Glomerular endothelial cell (primary cell): ENCODE data around the gene TBX18. TPM values are rescaled to one million over a fixed set of nuclear protein-coding genes. Genes with fewer than 3 reads are reported as not detected.

ENCODE experiments used
- DNase-seq: peaks from one replicate; pipeline ENCODE4 v3.0.0-alpha.2; 2011; ENCODE audit warnings: low read depth, low spot score; ENCODE audit errors: extremely low read depth
- total RNA-seq: library from RNA; depleted of rRNA; stranded (reverse); fragments of >200 nt; gene quantifications from 2 replicates; pipeline ENCODE4 v1.2.3, GENCODE V29; 2015

Gene TBX18
- 2.9 and 3.7 TPM in 2 replicates for total RNA-seq

DNA sequence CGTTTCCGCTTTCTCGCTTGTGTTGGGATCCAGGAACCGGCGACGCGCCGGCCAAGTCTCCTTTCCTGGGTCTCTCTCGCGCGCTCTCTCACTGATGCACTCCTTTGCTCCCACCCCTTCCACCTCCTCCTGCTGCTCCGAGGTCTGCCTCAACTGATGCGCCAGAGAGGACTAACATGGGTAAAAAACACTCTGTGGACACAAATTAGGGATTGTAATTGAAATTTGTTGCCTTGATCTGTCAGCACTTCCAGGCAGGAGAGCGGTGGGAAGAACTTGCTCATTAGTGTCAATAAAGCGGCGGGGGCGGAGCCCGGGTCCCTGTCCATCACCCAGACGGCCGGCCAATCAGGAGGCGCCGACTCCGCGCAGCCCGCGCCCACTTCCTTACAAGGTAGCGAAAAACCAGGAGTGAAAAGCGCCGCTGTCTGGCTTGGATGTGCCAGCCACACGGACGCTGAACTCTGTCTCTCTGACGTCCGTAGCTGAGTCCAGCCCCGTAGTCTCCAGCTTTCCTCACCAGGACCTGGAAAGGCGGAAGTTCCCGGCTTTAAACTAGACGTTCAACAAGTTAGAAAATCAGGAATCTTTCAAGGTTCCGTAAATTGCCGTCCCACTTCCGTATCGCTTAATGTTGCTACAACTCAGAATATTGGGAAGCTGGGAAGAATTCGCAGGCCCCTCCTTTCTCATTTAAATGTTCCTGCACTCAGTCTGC, at the start of gene TBX18:
Gene TBX18, minus strand, starts transcription at position 267 of the 718 bp plus-strand sequence. CDS start 417 bp downstream, outside the sequence.
- DNase-seq = peak; percentile 95

DNA sequence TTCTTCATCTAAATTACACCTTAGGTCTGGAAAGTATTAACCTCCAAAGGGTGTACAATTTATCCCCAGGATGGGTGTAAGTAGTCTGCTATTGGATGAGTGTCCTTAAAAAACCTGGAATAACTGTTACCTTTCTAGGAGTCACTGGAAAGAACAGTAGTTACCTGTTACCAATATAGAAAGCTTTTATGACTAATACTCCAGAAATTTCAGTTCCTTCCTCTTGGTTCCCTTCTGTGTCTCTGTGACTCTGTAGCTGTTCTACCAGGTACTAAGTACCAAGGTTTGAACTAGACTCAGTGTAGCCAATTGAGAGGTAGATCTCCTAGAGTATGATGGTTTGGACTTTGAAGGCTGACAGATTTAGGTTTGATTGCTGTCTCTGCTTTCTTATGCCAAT, 47.0 kb upstream of the TBX18 start:
- no peak for DNase-seq

DNA sequence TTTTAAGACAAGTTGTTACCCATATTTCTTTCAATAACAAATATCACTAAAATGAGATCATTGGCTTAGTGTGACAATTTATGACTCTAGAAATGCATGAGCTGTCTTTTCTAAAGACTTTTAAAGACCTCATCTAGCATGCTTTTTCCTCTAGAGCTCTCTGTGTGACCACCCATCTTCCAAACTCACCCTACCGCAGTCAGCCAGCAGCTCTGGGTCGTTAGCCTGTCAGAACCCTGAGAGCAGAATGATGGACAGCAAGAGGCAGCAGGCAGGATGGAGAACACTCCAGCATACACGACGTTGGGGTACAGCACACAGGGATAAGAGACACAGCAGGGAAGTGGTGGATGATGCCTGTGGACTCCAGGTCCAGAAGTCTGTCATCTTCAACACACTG, 45.1 kb upstream of the TBX18 start:
- DNase-seq = no peak

DNA sequence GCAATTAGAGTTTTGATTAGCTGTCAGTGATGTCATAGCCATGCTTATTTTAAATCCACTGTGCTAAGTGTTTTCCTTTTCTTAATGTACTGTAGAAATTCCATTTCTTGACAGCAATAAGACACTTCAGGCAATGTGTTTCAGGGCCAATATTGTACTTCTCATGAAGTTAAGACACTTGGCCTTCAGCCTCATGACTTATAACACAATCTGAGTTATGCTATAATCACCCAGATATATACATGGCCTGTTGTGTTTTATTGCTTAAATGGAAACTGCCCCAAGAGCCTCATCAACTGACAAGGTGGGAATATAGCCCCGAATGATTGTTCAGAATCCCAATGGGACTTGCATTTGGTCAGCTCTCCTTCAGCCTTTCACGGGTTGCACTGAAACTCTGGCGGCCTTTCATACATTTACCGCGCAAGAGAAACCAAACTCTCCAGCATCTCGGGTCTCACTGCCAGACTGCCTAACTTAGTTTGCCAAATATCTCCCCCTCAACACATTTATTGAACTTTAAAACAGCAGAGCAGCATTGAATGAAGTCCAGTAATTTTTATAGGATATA, 44.2 kb upstream of the TBX18 start:
- no peak for DNase-seq

DNA sequence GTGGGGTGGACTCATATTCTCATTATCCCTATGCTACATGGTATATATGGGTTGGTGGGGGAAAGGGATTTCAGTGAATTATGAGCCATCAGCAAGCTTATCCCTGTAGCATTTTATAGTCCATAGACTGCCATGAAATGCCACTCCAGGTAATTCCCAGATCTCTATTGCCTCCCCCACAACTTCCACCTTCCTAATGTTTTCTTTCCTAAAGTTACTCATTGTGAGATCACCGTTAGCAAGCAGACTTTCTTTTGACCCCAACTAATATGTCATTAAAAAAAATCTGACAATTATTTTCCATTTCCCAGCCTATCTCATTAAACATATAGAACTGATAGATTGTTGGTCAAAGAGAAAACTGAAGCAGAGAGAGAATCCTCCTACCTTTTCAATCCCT, 40.7 kb upstream of the TBX18 start:
- no peak for DNase-seq

DNA sequence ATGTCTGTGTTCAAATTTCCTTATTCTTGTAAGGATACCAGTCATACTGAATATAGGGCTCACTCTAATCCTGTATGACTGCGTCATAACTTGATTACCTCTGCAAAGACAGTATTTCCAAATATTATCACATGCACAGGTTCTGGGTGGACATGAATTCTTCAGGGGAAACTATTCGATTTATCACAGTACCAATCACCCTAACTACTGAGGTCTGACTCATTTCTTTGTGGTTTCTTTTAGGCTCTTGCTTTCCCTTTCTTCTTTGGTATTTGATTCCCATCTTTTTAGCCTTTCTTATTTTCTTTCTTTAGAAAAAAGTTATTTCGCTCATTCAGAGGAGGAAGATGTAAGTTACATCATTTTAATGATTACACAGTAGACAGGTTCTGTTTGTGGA, 40.3 kb upstream of the TBX18 start:
- DNase-seq = no peak

DNA sequence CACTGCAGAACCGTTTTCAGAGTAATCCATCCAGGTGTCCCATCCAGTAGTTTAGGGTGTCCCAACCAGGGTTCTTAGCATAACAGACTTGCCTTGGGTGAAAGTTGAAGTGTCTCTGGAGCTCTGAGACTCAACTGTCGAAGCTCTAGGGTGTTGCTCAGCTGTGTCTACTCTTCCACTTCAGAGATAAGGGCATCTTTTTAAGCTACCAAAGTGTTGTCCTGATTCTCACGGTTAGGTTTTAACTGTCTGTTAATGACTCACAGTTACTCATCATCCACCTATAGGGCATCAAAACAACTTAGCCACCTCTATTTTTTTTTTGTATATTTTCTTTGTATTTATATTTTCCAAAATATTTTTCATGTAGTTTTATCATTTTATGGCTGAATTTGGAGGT, 36.9 kb upstream of the TBX18 start:
- DNase-seq = no peak

DNA sequence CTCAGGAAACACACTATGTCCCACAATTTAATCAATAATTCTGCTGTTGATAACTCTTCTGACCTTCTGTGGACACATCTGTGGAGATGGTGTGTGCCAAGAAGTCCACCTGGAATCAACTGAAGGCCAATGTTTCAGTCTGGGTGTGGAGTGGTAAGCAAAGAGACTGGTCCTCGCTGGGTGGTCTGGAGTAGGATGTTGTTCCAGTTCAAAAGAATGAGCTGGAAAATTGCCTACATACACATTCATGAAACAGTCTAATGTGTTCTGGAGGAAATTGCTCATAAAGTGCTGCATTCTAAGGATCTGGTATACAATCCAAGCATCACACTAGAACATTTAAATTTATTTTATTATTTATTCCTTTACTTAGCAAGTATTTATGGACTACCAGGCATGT, 33.9 kb upstream of the TBX18 start:
- DNase-seq = peak; percentile 39

DNA sequence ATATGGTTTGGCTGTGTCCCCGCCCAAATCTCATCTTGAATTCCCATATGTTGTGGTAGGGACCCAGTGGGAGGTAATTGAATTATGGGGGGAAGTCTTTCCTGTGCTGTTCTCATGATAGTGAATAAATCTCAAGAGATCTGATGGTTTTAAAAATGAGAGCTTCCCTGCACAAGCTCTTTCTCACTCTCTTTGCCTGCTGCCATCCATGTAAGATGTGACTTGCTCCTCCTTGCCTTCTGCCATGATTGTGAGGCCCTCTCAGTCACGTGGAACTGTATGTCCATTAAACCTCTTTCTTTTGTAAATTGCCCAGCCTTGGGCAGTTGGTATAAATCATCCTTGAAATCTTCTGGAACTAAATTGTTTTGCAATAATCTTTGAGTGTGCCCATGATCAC, 31.9 kb upstream of the TBX18 start:
- no peak for DNase-seq

DNA sequence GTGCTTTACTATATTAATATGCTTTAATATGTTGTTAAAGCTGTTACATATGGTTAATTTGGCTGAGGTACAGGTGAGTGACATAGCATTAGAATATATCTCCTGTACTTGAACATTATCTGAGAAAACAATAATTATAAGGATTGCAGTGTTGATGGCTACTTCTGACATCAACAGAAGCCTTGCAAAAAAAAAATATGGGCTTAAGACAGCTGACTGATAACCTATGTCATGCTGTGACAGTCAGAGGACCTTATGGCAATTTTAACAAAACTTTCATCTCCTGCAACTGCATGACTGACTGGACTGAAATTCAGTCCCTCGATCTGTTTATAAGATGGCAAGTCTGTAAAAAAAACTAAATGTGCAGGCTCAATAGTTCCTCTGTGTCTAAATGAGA, 27.5 kb upstream of the TBX18 start:
- DNase-seq = no peak

DNA sequence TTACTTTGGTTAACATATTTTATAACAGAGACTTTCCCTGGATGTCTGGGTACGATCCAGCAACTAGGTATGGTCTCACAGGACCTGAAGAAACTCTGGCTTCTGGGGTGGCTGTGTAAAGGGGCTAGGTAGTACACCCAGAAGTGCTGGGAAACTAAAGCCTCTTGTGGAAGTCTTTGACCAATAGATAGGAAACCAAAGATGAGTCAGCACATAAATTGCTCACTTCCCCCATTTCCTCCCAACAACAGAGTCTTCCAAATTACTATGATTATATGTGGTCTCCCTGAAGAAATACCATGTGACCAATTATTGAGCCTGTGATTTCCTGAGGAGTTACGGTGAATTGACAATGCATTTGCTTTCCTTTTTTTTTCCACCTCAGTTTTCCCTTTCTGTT, 26.8 kb upstream of the TBX18 start:
- DNase-seq = no peak

DNA sequence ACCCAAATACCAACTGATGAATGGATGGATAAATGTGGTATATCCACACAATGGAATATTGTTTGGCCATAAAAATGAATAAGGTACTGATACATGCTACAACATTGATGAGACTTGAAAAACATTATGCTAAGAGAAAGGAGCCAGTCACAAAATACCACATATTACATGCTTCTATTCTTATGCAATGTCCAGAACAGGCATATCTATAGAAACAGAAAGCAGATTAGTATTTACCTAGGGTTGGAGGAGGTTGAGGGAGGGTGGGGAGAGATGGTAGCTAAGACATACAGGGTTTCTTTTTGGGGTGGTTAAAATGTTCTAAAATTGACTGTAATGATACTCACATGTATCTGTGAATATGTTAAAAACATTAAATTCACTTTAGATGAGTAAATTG, 24.8 kb upstream of the TBX18 start:
- DNase-seq = no peak

DNA sequence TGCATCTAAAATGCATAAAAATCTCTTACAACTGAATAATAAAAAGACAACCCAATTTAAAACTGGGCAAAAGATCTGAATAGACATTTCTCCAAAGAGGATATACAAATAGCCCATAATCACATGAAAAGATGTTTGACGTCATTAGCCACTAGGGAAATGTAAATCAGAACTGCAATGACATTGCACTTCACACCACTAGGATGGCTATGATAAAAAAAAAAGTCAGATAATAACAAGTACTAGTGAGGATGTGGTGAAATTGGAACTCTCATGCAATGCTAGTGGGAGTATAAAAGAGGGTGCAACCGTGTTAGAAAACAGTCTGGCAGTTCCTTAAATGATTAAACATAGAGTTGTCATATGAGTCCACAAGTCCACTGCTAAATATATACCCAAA, 24.3 kb upstream of the TBX18 start:
- DNase-seq = no peak

DNA sequence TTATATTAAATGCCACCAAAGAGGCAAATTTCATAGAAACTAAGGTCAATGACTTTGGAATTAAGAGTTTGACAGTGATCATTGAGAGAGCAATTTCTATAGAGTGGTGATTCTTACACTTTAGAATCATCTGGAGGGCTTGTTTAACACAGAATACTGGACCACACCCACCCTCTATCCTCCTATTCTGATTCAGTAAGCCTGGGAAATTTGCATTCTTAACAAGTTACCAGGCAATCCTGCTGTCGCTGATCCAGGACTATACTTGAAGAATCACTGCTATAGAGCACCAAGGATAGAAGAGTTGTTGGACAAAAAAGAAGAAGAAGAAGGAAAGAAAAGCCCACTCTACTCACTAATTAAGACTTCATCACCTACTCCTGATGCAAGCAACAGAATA, 21.3 kb upstream of the TBX18 start:
- no peak for DNase-seq

DNA sequence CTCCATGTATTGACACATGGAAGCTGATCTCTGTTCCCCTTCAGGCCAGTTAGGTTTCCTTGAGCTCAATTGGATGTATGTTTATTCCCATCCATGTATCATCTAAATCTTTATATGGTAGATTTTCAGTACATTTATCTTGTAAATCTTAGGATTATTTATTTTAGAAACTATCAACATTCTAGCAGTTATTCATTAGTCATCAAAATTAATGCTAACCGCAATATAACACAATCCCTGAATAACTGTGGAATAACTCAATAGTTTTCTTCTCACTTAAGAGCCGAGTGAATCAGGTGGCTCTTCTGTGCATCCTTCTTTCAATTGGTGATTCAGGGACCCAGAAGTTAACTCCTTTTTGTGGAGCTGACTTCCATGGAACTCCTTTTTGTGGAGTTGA, 15.5 kb upstream of the TBX18 start:
- DNase-seq = no peak

DNA sequence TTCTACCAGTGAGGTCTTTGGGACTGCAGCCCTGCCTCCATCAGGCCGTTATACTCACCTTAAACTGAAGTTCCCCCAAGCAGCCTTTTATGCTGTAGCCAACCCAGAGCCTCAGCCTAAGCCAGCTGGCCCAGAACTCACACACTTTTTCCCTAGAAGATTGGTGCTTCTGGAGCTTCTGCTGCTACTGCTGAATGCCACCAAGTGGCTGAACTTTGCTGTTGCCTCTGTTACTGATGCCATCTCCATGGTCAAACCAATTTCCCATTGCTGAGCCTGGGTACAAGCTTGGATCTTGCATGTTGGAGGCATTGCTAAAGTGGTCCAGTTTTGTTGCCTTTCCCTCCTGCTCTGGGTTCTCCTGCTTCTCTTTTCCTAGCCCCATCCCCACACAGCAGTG, 15.0 kb upstream of the TBX18 start:
- DNase-seq = no peak

DNA sequence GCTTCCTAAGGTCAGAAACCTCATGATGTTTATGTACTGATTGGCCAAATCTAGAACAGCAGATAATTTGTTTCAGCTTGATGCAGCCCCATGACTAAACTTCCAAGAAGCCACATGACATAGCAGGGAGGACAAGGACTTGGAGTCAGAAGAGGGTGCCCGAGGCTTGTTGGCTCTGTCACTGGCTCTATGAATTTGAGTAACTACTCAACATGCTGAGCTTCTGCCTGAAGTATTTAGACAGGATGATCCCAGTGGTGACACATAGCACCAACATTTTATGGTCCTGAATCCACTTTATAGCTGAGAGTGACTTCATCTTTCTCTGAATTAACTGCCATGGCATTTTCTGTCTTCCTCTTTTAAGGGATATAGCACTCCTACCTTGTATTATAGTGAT, 13.5 kb upstream of the TBX18 start:
- DNase-seq = no peak

DNA sequence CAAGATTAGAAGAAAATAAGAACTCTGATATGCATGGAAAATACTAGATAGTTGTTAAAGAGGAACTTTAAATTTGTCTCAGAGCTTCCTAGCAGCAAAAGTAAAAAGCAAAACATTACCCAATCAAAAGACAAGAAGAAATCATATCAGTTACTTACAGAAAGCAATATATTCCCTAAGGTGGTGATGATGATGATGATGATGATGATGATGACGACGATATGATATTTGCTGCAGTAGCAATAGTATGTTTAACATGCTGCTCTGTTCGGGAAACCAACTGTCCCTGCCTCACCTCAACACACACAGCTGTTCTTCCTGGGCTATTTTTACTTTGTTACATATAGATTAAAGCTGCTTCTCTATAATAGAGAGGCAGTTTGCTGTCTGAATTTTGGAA, 12.0 kb upstream of the TBX18 start:
- no peak for DNase-seq

DNA sequence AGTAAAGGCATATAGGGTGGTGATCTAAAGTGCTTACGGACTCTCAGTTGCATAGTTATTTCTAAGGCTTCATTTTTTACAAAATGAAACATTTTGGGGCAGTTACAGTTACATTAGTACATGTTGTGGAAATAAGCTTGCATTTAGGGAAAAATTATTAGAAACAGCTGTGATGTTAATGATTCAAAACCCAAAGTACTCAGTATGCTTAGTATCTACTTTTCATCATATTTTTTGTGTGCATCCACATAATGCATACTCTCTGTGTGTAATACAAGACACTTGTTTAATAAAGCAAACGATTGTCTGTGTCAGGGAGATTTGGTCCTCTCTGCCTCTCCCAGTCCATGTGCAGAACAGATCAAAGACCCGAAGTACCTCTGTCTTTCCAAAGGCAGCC, 11.4 kb upstream of the TBX18 start:
- DNase-seq = no peak

DNA sequence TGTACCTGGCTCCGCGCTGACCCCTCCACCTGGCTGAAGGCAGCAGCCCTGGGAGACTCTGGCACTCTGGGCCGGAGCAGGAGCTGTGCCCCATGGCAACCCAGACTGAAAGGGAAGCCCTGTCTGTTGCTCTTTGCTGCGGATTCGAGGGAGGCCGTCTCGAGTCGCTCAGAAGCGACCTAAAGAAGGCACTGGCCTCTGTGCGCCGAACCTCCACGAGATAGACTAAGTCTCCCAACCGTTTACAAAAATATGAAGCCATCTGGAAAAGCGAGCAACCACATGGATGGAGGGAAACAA, 10.5 kb upstream of the TBX18 start:
- DNase-seq = no peak

DNA sequence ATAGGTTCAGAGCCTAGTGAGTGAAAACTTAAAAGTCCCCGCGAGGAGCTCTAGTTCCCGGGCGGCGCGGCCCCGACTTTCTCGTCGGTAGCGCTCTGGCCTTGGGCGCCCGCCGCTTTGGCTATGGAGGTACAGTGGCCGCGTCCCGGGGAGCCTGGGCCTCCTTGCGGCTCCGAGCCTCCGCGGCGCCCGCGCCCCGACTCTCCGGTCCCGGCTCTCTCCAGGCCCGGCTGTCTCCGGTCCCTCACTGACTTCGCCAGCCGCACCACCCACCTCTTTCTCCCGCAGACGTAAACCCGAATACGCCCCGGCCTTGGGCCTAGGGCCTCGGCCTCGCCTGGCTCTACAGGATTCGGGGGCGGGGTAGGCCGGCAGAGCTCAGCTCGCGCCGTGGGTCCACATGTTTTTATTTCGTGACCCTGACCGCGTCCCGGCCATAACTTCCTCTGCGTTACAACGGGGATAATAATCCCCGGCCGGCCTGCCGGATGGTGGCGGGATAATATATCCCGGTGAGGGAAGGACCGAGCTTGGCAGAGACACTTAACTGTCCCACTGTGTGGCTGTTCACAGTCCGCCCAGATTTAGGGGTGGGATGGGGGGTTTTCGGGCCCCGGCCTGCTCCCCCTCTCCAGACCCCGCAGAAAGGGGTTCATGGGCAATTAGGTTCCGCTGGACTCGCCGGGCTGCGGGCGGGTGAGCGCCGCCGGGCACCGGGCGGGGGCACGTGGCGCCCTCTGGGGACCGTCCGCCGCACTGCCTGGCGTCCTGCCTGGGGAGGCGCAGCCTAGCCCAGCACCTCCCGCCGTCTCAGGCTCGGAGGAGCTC, 10.0 kb upstream of the TBX18 start:
- no peak for DNase-seq

DNA sequence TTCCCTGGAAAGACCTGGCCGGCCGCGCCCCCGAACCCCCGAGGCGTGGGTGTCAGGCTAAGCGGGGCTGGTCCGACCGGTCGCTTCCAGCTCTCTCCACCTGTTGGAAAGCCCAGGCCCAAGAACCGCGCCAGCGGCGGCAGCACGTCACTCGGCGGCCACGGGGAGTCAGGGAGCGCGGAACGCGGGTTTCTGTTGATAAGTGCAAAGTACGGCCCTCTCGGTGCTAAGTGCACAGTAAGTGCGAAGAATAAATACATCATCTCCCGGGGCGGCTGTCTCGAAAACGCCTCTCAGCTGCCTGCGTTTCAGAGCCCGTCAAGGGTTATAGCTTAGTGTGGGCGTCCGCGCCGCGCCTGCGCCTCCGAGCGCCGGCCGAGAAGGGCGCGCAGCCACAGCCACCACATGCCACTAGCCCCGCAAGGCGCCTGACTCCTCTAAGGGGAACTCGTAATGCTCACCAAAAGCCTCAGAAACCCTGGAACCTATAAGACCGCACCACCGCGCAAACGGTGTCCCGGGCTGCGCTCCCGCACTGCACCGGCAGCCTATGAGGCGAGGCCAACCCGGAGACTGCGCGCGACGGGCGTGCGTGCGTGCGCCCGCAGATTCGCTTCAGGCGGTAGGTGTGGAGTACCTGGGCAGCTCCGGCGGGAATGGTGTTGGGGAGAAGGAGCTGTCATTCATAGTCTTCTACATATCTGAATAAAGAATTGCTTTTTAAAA, 9.2 kb upstream of the TBX18 start:
- no peak for DNase-seq
